Neural progenitor cell (in vitro differentiated cells): ENCODE results near the gene RNF32. TPM values are rescaled to one million over a fixed set of nuclear protein-coding genes. Genes with fewer than 3 reads are reported as not detected.
"Not testable (repeated sequence)": the region's sequence is repeated elsewhere in the genome, so short reads cannot be mapped to it uniquely, and the experiment has no call there.

Source experiments
- DNase-seq: peaks from one replicate; pipeline ENCODE4 v3.0.0-alpha.2; 2016; ENCODE audit warnings: low spot score
- H2AFZ ChIP-seq: fragments of 200-600 bp; sonication (generic); replicated peaks from 2 replicates; pipeline ENCODE4 v1.6.1; 2016; ENCODE audit warnings: antibody characterized with exemption
- H3F3A ChIP-seq: fragments of 200-600 bp; sonication (generic); 2 replicates; pipeline ENCODE4 v1.6.1; 2016; ENCODE audit warnings: antibody characterized with exemption, low read depth
- H3K27ac ChIP-seq: fragments of 200-600 bp; sonication (generic); 2 replicates; pipeline ENCODE4 v1.5.1; 2016; ENCODE audit warnings: mild to moderate bottlenecking
- H3K27me3 ChIP-seq: fragments of 200-600 bp; sonication (generic); 2 replicates; pipeline ENCODE4 v1.6.1; 2016; ENCODE audit warnings: mild to moderate bottlenecking, moderate library complexity
- H3K36me3 ChIP-seq: fragments of 200-600 bp; sonication (generic); 2 replicates; pipeline ENCODE4 v1.5.1; 2016
- H3K4me1 ChIP-seq: fragments of 200-600 bp; sonication (generic); 2 replicates; pipeline ENCODE4 v1.6.1; 2016; ENCODE audit warnings: mixed run types
- H3K4me2 ChIP-seq: fragments of 200-600 bp; sonication (generic); 2 replicates; pipeline ENCODE4 v1.6.1; 2016
- H3K4me3 ChIP-seq: fragments of 200-600 bp; sonication (generic); 2 replicates; pipeline ENCODE4 v1.5.1; 2016
- H3K79me2 ChIP-seq: fragments of 200-600 bp; sonication (generic); 2 replicates; pipeline ENCODE4 v1.6.1; 2016; ENCODE audit warnings: low read depth
- H3K9ac ChIP-seq: fragments of 200-600 bp; sonication (generic); 2 replicates; pipeline ENCODE4 v1.6.1; 2016
- H3K9me3 ChIP-seq: fragments of 200-600 bp; sonication (generic); 2 replicates; pipeline ENCODE4 v1.5.1; 2016; ENCODE audit warnings: low read depth
- H4K20me1 ChIP-seq: fragments of 200-600 bp; sonication (generic); 2 replicates; pipeline ENCODE4 v1.6.1; 2016; ENCODE audit warnings: low read depth
- H3K27ac Mint-ChIP-seq: 3 replicates; pipeline ENCODE4 v1.8.0; 2021; ENCODE audit warnings: mixed read lengths
- H3K27me3 Mint-ChIP-seq: 2 replicates; pipeline ENCODE4 v1.8.0; 2022; ENCODE audit warnings: low read depth, mild to moderate bottlenecking, inconsistent platforms, moderate library complexity, mixed read lengths; ENCODE audit not compliant: insufficient read depth
- H3K36me3 Mint-ChIP-seq: 3 replicates; pipeline ENCODE4 v1.8.0; 2021; ENCODE audit warnings: mixed read lengths
- H3K4me1 Mint-ChIP-seq: 3 replicates; pipeline ENCODE4 v1.8.0; 2021; ENCODE audit warnings: mixed read lengths
- H3K4me3 Mint-ChIP-seq: 3 replicates; pipeline ENCODE4 v1.8.0; 2021; ENCODE audit warnings: mild to moderate bottlenecking, moderate library complexity, mixed read lengths
- H3K9me3 Mint-ChIP-seq: 3 replicates; pipeline ENCODE4 v1.8.0; 2020; ENCODE audit warnings: mixed read lengths
- EZH2 ChIP-seq: fragments of 200-600 bp; sonication (generic); IDR thresholded peaks from 2 replicates; pipeline ENCODE4 v1.6.1; 2017; ENCODE audit warnings: antibody characterized with exemption, mild to moderate bottlenecking, moderate library complexity
- EZH2phosphoT487 ChIP-seq: fragments of 200-600 bp; sonication (generic); IDR thresholded peaks from 2 replicates; pipeline ENCODE4 v1.6.1; 2017; ENCODE audit warnings: antibody characterized with exemption
- total RNA-seq: library from RNA; depleted of rRNA; stranded (reverse); fragments of >200 nt; gene quantifications from 2 replicates; pipeline ENCODE4 v1.2.3, GENCODE V29; 2015; ENCODE audit warnings: low replicate concordance
- TF ChIP-seq, protein P1 (sequence below): fragments of 200-600 bp; sonication (generic); IDR thresholded peaks from 2 replicates; pipeline ENCODE4 v1.5.1; 2017; ENCODE audit warnings: antibody characterized with exemption, mild to moderate bottlenecking

The RNF32 gene
- total RNA-seq, 1 donor from 2014 or later: 3.0 TPM

DNA sequence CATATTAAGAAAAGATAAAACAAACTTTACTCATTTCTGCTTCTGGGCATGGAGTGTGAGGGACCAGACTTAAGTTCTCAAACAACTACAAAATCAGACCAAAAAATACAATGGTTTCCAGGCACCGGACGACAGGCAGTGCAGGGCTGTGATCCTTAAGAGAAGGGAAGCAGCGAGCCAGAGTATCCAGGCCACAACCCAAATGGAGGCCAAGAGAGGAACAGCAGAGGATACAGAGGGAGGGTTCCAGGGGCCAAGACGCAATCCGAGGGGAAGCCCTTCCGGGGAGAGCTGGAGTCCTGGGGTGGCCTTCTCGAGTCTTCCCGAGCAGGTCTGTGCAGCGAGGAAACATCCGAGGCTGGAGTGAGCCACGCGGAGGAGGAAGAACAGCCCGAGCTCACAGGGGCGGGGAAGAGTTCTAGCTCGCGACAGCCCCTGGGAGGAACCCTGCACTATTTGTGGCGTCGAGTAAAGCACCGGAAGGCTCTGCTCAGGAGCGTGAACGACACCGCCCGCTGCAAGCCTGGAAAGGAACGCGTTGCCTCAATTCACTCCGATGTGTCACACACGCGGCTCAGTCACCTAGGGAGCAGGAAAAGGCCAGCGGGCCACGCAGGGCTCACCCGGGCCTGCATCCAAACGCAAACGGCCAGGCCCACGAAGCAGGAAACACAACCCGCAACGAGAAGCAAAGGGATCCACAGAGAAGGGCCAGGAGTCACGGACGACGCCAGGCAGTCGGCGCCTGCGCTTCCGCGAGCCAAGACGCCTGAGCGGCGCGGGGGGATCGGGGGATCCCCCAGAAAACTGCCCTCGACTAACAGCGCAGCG is 933 bp upstream of the RNF32 start:
- Mint-ChIP-seq H3K36me3 (peaks cover 16% of the 10 kb centered on the region), H3K4me1 (peaks cover 17% of the 10 kb centered on the region), H3K27me3 (peaks cover 5% of the 10 kb centered on the region), H3K9me3 (peaks cover 13% of the 10 kb centered on the region), H3K4me3 (peak overlapping the region; percentile 87), H3K27ac (peak overlapping the region; percentile 95)
- no peaks in the 10 kb centered on the region for H3K27me3 ChIP-seq
- H3K4me1 ChIP-seq: peaks cover 13% of the 10 kb centered on the region
- H3K9me3 ChIP-seq: no peaks in the 10 kb centered on the region
- no peak overlapping the region for H3K9ac ChIP-seq
- TF ChIP-seq, protein P1, sequence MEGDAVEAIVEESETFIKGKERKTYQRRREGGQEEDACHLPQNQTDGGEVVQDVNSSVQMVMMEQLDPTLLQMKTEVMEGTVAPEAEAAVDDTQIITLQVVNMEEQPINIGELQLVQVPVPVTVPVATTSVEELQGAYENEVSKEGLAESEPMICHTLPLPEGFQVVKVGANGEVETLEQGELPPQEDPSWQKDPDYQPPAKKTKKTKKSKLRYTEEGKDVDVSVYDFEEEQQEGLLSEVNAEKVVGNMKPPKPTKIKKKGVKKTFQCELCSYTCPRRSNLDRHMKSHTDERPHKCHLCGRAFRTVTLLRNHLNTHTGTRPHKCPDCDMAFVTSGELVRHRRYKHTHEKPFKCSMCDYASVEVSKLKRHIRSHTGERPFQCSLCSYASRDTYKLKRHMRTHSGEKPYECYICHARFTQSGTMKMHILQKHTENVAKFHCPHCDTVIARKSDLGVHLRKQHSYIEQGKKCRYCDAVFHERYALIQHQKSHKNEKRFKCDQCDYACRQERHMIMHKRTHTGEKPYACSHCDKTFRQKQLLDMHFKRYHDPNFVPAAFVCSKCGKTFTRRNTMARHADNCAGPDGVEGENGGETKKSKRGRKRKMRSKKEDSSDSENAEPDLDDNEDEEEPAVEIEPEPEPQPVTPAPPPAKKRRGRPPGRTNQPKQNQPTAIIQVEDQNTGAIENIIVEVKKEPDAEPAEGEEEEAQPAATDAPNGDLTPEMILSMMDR: no peak
- TF ChIP-seq EZH2 (no peak), EZH2phosphoT487 (no peak)
- H3K4me2 ChIP-seq: peak overlapping the region; percentile 82
- no peak overlapping the region for H3K27ac ChIP-seq
- no peak overlapping the region for H2AFZ ChIP-seq
- H3K79me2 ChIP-seq: peaks cover 18% of the 10 kb centered on the region
- DNase-seq: peak; percentile 10
- no peaks in the 10 kb centered on the region for H4K20me1 ChIP-seq
- no peaks in the 10 kb centered on the region for H3F3A ChIP-seq
- H3K4me3 ChIP-seq: peak overlapping the region; percentile 58
- no peaks in the 10 kb centered on the region for H3K36me3 ChIP-seq

DNA sequence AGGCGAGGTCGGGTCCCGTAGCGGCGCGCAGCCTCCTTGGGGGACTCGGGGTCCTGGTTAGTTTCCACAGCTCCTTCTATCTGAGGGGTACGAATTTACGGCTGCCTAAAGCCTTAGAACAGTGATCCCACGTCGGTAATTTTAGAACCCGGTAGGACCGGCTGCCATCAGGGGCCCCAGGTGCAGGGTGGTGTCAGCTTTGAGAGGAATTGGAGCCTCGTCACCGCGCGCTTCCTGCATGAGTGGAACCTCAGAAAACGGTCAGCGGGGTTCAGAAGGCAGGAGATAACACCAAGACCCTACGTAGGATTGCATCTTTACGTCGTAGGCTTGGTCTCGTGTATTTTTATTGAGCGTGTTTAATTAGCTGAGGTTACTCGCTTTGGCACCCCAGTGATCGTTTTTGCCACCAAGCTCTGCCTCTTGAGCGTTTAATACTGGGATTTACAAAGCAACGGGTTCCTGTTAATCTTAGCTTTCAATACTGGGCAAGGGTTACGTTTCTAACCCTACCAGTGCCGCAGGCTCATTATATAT is 443 bp downstream of the RNF32 start:
- H4K20me1 ChIP-seq: no peaks in the 10 kb centered on the region
- DNase-seq: no peak
- H3K4me3 ChIP-seq: peak overlapping the region; percentile 58
- peak overlapping the region; percentile 71 for H2AFZ ChIP-seq
- H3F3A ChIP-seq: no peaks in the 10 kb centered on the region
- H3K27me3 ChIP-seq: no peaks in the 10 kb centered on the region
- H3K27ac ChIP-seq: no peak overlapping the region
- Mint-ChIP-seq H3K27me3 (peaks cover 5% of the 10 kb centered on the region), H3K4me1 (peaks cover 17% of the 10 kb centered on the region), H3K9me3 (peaks cover 13% of the 10 kb centered on the region), H3K4me3 (peak overlapping the region; percentile 92), H3K27ac (peak overlapping the region; percentile 24), H3K36me3 (peaks cover 16% of the 10 kb centered on the region)
- no peaks in the 10 kb centered on the region for H3K36me3 ChIP-seq
- TF ChIP-seq EZH2phosphoT487: peak; percentile 19
- TF ChIP-seq, protein P1: no peak
- peaks cover 13% of the 10 kb centered on the region for H3K4me1 ChIP-seq
- H3K4me2 ChIP-seq: peak overlapping the region; percentile 82
- H3K9ac ChIP-seq: no peak overlapping the region
- peaks cover 18% of the 10 kb centered on the region for H3K79me2 ChIP-seq
- H3K9me3 ChIP-seq: no peaks in the 10 kb centered on the region

DNA sequence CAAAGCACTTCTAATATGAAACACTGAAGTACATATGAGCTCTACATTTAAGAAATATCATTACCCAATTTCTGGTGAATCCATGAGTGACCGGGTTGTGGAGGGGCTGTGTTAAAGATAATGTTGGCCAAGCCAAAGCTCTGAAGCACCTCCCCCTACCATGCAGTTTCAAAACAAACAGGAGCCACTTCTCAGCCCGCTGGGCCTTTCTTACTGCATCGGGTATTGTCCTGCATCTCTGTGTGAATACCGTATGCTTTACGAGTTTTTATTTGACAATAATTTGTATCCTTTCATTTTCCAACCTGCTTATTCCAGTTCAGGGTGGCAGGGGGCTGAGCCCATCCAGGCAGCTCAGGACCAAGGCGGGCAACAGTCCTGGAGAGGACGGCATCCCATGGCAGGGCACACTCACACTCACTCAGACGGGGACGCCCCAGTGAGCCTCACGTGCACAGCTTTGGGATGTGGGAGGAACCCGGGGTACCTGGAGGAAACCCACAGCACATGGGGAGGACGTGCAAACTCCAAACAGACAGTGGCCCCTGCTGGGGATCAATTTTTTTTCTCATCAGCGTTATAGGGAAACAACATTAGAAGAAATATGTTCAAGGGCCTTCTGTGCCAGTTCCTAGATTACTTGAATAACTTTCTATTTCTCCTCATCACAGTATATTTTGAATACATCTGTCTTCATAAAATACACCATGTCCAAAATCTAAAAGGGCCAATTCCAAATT is 1.9 kb downstream of the RNF32 start:
- H3K9ac ChIP-seq: no peak overlapping the region
- H3K27ac ChIP-seq: no peak overlapping the region
- H3K27me3 Mint-ChIP-seq: peaks cover 5% of the 10 kb centered on the region
- H3K36me3 ChIP-seq: no peaks in the 10 kb centered on the region
- no peaks in the 10 kb centered on the region for H4K20me1 ChIP-seq
- H3K36me3 Mint-ChIP-seq: peaks cover 10% of the 10 kb centered on the region
- no peak overlapping the region for H3K27ac Mint-ChIP-seq
- peaks cover 13% of the 10 kb centered on the region for H3K9me3 Mint-ChIP-seq
- H3K4me1 ChIP-seq: peaks cover 13% of the 10 kb centered on the region
- H3F3A ChIP-seq: no peaks in the 10 kb centered on the region
- no peak overlapping the region for H2AFZ ChIP-seq
- no peak overlapping the region for H3K4me3 ChIP-seq
- peaks cover 17% of the 10 kb centered on the region for H3K4me1 Mint-ChIP-seq
- peak overlapping the region; percentile 21 for H3K4me3 Mint-ChIP-seq
- H3K9me3 ChIP-seq: no peaks in the 10 kb centered on the region
- TF ChIP-seq, protein P1: no peak
- TF ChIP-seq EZH2phosphoT487 (no peak), EZH2 (no peak)
- H3K27me3 ChIP-seq: no peaks in the 10 kb centered on the region
- no peak overlapping the region for H3K4me2 ChIP-seq
- DNase-seq: no peak
- H3K79me2 ChIP-seq: peaks cover 18% of the 10 kb centered on the region

DNA sequence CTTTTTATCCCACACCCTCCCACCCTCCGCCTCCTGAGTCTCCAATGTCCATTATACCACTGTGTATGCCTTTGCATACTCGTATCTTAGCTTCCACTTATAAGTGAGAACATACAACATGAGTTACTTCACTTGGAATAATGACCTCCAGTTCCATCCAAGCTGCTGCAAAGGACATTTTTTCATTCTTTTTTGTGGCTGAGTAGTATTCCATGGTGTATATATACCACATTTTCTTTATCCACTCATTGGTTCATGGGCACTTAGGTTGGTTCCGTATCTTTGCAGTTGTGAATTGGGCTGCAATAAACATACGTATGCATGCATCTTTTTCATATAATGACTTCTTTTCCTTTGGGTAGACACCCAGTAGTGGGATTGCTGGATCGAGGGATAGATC is 6.8 kb downstream of the RNF32 start:
- H3K4me1 Mint-ChIP-seq, H3K79me2 ChIP-seq, H3K36me3 ChIP-seq, H2AFZ ChIP-seq, H3K27ac ChIP-seq, H3K9me3 Mint-ChIP-seq, H4K20me1 ChIP-seq, H3K36me3 Mint-ChIP-seq, H3K27ac Mint-ChIP-seq, H3K9ac ChIP-seq, H3F3A ChIP-seq, H3K4me3 ChIP-seq, H3K4me1 ChIP-seq, H3K27me3 ChIP-seq, H3K9me3 ChIP-seq, H3K4me2 ChIP-seq, H3K4me3 Mint-ChIP-seq, H3K27me3 Mint-ChIP-seq, DNase-seq: not testable (repeated sequence)
